IPS DF 6.9 (cell line): ENCODE measurements around the gene GDAP2.

Experiments used
- DNase-seq: peaks from one replicate; pipeline ENCODE4 v3.0.0-alpha.2; 2013; ENCODE audit warnings: low read depth, low spot score
- H3K27ac ChIP-seq: one replicate; pipeline ENCODE4 v1.5.1; 2013; ENCODE audit warnings: low read length, control low read depth
- H3K27me3 ChIP-seq: 2 replicates; pipeline ENCODE4 v1.6.1; 2013; ENCODE audit warnings: mild to moderate bottlenecking, low read length; ENCODE audit not compliant: control insufficient read depth, insufficient read depth
- H3K36me3 ChIP-seq: 2 replicates; pipeline ENCODE4 v1.6.1; 2013; ENCODE audit warnings: low read length; ENCODE audit not compliant: control insufficient read depth, insufficient read depth
- H3K4me1 ChIP-seq: 2 replicates; pipeline ENCODE4 v1.6.1; 2013; ENCODE audit warnings: low read length; ENCODE audit not compliant: control insufficient read depth, insufficient read depth
- H3K4me3 ChIP-seq: 2 replicates; pipeline ENCODE4 v1.5.1; 2013; ENCODE audit warnings: mild to moderate bottlenecking, low read length
- H3K9me3 ChIP-seq: 2 replicates; pipeline ENCODE4 v1.6.1; 2013; ENCODE audit warnings: low read length, inconsistent platforms; ENCODE audit not compliant: control insufficient read depth, insufficient read depth
- WGBS: extraction: QIAGEN DNeasy Blood & Tissue Kit; methylation state at CpG from one replicate; pipeline ENCODE4 v1.1.7; 2013; ENCODE audit warnings: mixed read lengths, missing lambda C conversion rate; ENCODE audit not compliant: insufficient read length, insufficient coverage; 5-methylcytosine and 5-hydroxymethylcytosine counted together

GDAP2 gene

GRCh38 chr1:117814856-117815797, 114.3 kb downstream of the GDAP2 start:
- Histone ChIP-seq H3K4me1 (no peaks in the 10 kb centered on the region), H3K4me3 (no peak overlapping the region), H3K27me3 (no peaks in the 10 kb centered on the region), H3K27ac (no peak overlapping the region), H3K36me3 (no peaks in the 10 kb centered on the region), H3K9me3 (no peaks in the 10 kb centered on the region)
- no CpG with 5 or more reads among the region's 6 CpGs for WGBS
- DNase-seq, result no peak
